ENCODE data around the gene RNF2.

DNA sequence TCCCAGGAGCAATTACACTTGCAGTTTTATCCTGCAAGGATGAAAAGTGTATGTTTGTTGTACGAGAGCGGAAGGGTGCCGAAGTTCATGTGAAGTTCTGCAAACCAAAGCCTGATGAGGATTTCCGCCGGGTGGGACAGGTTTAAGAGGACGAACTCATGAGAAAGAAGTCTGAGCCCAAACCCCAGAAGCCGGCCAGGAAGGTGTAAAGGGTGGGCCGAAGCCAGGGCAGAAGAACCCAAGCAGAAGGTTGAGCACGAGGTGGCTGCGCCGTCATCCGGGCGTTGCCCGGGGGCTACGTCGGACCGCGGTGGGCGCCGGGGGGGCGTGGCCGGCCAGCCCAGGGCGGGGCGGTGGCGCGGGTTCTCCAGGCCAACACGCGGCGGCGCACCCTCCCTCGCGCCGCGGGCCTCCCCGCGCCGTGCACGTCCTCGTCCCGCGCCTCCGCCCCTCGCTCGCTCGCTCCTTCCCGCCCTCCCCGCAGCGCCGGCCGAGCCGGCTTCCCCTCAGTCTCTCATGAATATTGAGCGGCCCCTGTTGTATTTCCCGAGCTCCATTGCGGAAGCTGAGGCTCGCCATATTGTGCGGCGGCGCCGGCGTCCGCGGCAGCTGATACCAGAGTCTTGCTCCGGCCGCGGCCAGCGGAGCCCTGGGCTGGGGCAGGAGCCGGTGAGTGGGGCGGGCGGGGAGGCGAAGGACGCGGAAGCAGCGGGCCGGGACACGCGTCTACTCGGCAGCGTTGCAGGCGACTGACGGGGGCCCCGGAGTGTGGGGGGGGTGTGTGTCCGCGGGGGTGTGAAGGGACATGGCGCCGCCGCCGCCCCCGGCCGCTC lies at the start of gene RNF2:
- TF ChIP-seq, protein P1, sequence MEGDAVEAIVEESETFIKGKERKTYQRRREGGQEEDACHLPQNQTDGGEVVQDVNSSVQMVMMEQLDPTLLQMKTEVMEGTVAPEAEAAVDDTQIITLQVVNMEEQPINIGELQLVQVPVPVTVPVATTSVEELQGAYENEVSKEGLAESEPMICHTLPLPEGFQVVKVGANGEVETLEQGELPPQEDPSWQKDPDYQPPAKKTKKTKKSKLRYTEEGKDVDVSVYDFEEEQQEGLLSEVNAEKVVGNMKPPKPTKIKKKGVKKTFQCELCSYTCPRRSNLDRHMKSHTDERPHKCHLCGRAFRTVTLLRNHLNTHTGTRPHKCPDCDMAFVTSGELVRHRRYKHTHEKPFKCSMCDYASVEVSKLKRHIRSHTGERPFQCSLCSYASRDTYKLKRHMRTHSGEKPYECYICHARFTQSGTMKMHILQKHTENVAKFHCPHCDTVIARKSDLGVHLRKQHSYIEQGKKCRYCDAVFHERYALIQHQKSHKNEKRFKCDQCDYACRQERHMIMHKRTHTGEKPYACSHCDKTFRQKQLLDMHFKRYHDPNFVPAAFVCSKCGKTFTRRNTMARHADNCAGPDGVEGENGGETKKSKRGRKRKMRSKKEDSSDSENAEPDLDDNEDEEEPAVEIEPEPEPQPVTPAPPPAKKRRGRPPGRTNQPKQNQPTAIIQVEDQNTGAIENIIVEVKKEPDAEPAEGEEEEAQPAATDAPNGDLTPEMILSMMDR (IDR thresholded peaks at IDR 0.05) = no peak
- no peak for TF ChIP-seq POLR2A (IDR thresholded peaks at IDR 0.05)
- peak in 3 of 4 donors; percentile 7 to 73 (median 65) for TF ChIP-seq POLR2AphosphoS5 (IDR thresholded peaks at IDR 0.05)

Measured in sigmoid colon (tissue), 4 donors.